Testis (tissue), 3 donors: ENCODE measurements around the gene TUBE1. TPM values are rescaled to one million over a fixed set of nuclear protein-coding genes. Genes with fewer than 3 reads are reported as not detected.

Source experiments
- DNase-seq: peaks from one replicate; pipeline ENCODE4 v3.0.0-alpha.2; 2019
- H3K27ac ChIP-seq, 2 donors: fragments of 200-600 bp; sonication (generic); one replicate each; pipeline ENCODE4 v1.5.1; 2019
- H3K27me3 ChIP-seq: fragments of 200-600 bp; sonication (generic); one replicate; pipeline ENCODE4 v1.5.1; 2019
- H3K36me3 ChIP-seq: fragments of 200-600 bp; sonication (generic); one replicate; pipeline ENCODE4 v1.5.1; 2017; ENCODE audit warnings: low read depth; ENCODE audit errors: missing control alignments
- H3K4me1 ChIP-seq: fragments of 200-600 bp; sonication (generic); one replicate; pipeline ENCODE4 v1.5.1; 2019
- H3K4me3 ChIP-seq, 2 donors: fragments of 200-600 bp; sonication (generic); one replicate each; pipeline ENCODE4 v1.5.1; 2017 to 2019
- H3K9me3 ChIP-seq: fragments of 200-600 bp; sonication (generic); one replicate; pipeline ENCODE4 v1.5.1; 2017
- POLR2A ChIP-seq: fragments of 450-650 bp; IDR thresholded peaks from one replicate; pipeline ENCODE4 v1.6.1; 2017; ENCODE audit warnings: antibody characterized with exemption, mild to moderate bottlenecking, moderate library complexity
- WGBS, 2 donors: methylation state at CpG; one replicate each; pipeline ENCODE4 v1.1.5; 2018; 5-methylcytosine and 5-hydroxymethylcytosine counted together
- intact Hi-C: fragments of 100-400 bp; cut with DNase I; formaldehyde crosslinking; loops from one replicate; pipeline ENCODE4 v1.15.1; 2023; ENCODE audit warnings: low total_unique reads
- polyA plus RNA-seq: library from polyadenylated mRNA; stranded (reverse); fragments of 350-450 nt; fragmentation: Illumina TruSeq; extraction: RNeasy Lipid Tissue Mini Kit (QIAGEN cat#74804); gene quantifications from one replicate; pipeline ENCODE4 v1.2.3, GENCODE V29; 2014; ENCODE audit warnings: low read depth, low replicate concordance; ENCODE audit not compliant: insufficient read depth
- total RNA-seq, 2 donors: library from RNA; depleted of rRNA; stranded (reverse); fragments of >200 nt; gene quantifications; one replicate each; pipeline ENCODE4 v1.2.3, GENCODE V29; 2016
- TF ChIP-seq, protein P1 (sequence below), 3 experiments: fragments of 450-650 bp in 2 of 3; fragments of 200-600 bp in 1 of 3; sonication (generic) in 1 of 3; IDR thresholded peaks; one replicate each; pipeline ENCODE4 v1.5.1; 2016 to 2019; ENCODE audit warnings: antibody characterized with exemption in 3 of 3, mild to moderate bottlenecking in 2 of 3, moderate library complexity in 1 of 3

Gene TUBE1
- total and polyA plus RNA-seq, 3 donors from 2014 or later = 59.3 to 76.3 (median 62.1) TPM

DNA sequence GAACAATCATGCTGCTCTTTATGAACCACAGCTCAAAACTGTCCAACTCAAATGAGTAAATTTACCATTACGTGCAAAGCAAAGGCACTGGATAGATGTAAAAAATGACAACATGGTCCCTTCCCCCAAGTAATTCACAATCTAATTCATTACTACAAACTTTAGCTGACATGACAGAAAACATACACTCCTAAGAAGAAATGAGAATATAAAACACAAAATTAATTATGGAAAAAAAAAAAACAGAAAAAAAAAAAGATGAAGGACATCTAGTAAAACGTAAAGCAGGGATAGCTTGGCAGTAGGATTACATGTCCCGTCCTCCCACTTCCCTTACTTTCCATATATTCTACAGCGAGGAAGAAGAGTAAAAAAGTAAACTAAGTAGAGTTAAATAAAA, 5.7 kb downstream of the TUBE1 start:
- intact Hi-C loops = no loop called here
- no peaks in the 10 kb centered on the region for H3K27me3 ChIP-seq
- H3K27ac ChIP-seq = no peak overlapping the region
- no peaks in the 10 kb centered on the region for H3K9me3 ChIP-seq
- H3K4me3 ChIP-seq = no peak overlapping the region
- TF ChIP-seq, protein P1, sequence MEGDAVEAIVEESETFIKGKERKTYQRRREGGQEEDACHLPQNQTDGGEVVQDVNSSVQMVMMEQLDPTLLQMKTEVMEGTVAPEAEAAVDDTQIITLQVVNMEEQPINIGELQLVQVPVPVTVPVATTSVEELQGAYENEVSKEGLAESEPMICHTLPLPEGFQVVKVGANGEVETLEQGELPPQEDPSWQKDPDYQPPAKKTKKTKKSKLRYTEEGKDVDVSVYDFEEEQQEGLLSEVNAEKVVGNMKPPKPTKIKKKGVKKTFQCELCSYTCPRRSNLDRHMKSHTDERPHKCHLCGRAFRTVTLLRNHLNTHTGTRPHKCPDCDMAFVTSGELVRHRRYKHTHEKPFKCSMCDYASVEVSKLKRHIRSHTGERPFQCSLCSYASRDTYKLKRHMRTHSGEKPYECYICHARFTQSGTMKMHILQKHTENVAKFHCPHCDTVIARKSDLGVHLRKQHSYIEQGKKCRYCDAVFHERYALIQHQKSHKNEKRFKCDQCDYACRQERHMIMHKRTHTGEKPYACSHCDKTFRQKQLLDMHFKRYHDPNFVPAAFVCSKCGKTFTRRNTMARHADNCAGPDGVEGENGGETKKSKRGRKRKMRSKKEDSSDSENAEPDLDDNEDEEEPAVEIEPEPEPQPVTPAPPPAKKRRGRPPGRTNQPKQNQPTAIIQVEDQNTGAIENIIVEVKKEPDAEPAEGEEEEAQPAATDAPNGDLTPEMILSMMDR (IDR thresholded peaks at IDR 0.05) = no peak
- TF ChIP-seq POLR2A = no peak
- H3K4me1 ChIP-seq = no peaks in the 10 kb centered on the region
- WGBS, 2 donors = 89 to 93% methylated on average over 4 of the region's 4 CpGs
- no peaks in the 10 kb centered on the region for H3K36me3 ChIP-seq
- no peak for DNase-seq

DNA sequence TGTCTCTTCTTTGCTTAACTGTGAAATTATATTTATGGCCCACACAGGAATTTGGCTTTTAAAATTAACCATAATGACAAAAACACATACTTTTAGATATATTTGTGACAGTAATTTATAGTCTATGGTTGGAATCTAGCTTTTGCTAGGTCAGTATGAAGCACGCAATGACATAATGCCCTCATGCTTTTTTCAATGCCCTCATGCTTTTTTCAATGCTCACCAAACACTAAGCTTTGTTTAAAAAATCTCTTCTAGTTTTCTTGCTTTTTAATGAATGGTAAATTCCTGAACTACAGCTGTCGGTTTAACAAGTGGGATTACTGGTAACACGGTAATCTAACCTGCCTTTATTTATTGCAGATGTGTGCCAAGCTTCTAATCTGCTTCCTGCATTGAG, 20.7 kb downstream of the TUBE1 start:
- intact Hi-C loops = no loop called here
- Histone ChIP-seq H3K27me3 (no peaks in the 10 kb centered on the region), H3K36me3 (no peaks in the 10 kb centered on the region), H3K27ac (no peak overlapping the region), H3K4me3 (no peak overlapping the region), H3K4me1 (no peaks in the 10 kb centered on the region), H3K9me3 (no peaks in the 10 kb centered on the region)
- no peak for TF ChIP-seq POLR2A
- TF ChIP-seq, protein P1 (IDR thresholded peaks at IDR 0.05) = no peak
- DNase-seq = no peak
- 78 to 89% methylated on average over 3 of the region's 3 CpGs for WGBS, 2 donors

DNA sequence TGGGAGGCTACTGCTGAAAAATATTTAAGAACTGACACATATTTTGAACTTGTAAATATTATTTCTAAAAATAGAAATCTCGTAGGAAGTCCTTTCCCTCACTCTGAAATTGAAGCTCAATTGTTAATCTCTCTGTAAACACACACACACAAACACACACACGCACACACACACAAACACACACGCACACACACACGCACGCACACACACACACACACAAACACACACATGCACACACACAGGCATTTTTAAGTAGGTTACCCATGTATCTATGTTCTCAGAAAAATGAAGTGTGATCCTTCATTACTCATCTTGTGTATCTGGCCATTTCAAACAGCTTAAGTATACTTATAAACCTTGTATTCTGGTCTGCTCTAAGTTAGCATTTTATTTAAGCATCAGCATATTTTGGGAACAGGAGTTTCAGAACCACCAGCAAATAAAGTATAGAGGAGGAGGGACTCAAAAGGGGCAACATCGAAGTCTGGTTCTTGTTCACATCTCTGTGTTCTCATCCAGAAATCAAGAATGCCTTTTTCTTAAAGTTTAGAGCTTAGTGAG, 21.8 kb downstream of the TUBE1 start:
- no peak overlapping the region for H3K27ac ChIP-seq
- H3K9me3 ChIP-seq = no peaks in the 10 kb centered on the region
- TF ChIP-seq POLR2A = no peak
- TF ChIP-seq, protein P1 (IDR thresholded peaks at IDR 0.05) = no peak
- 67 to 77% methylated on average over 6 of the region's 6 CpGs for WGBS, 2 donors
- H3K4me3 ChIP-seq = no peak overlapping the region
- no peak for DNase-seq
- H3K36me3 ChIP-seq = no peaks in the 10 kb centered on the region
- no peaks in the 10 kb centered on the region for H3K4me1 ChIP-seq
- H3K27me3 ChIP-seq = no peaks in the 10 kb centered on the region
- intact Hi-C loops = no loop called here

DNA sequence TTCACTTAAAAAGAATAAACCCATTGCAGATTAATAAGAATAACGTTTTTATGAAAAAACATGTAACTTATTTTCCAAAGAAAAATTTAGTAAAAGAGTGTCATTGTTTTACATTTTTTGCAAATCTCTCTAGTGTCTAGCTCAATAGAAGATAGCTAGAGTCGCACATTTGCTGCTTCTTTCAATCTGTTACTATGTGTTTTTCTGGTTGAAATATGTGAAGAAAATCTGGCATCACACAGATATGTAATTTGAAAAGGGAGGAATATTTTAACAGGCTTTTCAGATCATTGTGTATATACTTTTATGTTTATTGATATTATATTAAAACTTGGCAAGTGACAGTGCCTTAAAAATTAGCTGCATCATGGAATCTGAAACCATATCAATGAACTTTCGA, 24.3 kb downstream of the TUBE1 start:
- no peaks in the 10 kb centered on the region for H3K9me3 ChIP-seq
- H3K4me3 ChIP-seq = no peak overlapping the region
- intact Hi-C loops = no loop called here
- DNase-seq = no peak
- no peaks in the 10 kb centered on the region for H3K4me1 ChIP-seq
- H3K27me3 ChIP-seq = no peaks in the 10 kb centered on the region
- WGBS, 2 donors = 72 to 82% methylated on average over 3 of the region's 3 CpGs
- no peaks in the 10 kb centered on the region for H3K36me3 ChIP-seq
- no peak for TF ChIP-seq POLR2A
- TF ChIP-seq, protein P1 (IDR thresholded peaks at IDR 0.05) = no peak
- no peak overlapping the region for H3K27ac ChIP-seq

DNA sequence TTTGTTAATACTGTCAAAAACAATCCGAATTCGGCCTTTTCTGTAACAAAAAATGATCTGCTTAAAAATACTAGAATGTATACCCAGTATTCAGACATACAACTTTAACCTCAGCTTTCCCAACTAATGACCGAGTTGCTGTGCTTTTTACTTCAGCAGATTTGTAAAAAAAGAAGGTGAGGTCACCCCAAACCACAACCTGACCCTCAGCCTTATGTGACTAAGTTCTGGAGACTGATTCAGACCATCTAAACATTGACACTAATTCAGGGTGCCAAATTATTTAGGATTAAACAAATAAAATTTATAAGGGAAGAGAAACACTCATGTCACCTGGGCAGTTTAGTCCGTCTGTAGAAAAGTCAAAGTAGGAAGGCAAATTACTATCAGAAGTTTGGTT, 25.7 kb downstream of the TUBE1 start:
- Histone ChIP-seq H3K4me3 (no peak overlapping the region), H3K27ac (no peak overlapping the region), H3K4me1 (no peaks in the 10 kb centered on the region), H3K9me3 (no peaks in the 10 kb centered on the region), H3K27me3 (no peaks in the 10 kb centered on the region), H3K36me3 (no peaks in the 10 kb centered on the region)
- WGBS, 2 donors = 77 to 79% methylated on average over 4 of the region's 4 CpGs
- DNase-seq = no peak
- intact Hi-C loops = no loop called here
- TF ChIP-seq POLR2A = no peak
- TF ChIP-seq, protein P1 (IDR thresholded peaks at IDR 0.05) = no peak
